H1 (cell line): Measurements from ENCODE around the gene GBP5. TPM values are rescaled to one million over a fixed set of nuclear protein-coding genes. Genes with fewer than 3 reads are reported as not detected.

ENCODE experiments used
- CTCF ChIA-PET: fragments of 300-600 bp; sonication (Branson Sonifier 250); formaldehyde crosslinking; loops from one replicate; lab custom pipeline; 2021; ENCODE audit not compliant: partially characterized antibody; lab: Charles Lee
- POLR2A ChIA-PET: fragments of 300-600 bp; sonication (Branson Sonifier 250); formaldehyde crosslinking; loops from one replicate; lab custom pipeline; 2021; ENCODE audit warnings: inconsistent platforms; ENCODE audit not compliant: partially characterized antibody; lab: Charles Lee
- DNase-seq, 2 experiments: peaks; one replicate each; pipeline versions ENCODE4 v3.0.0 to v3.0.0-alpha.2; 2010 to 2022; ENCODE audit warnings: low spot score in 2 of 2, low read depth in 1 of 2, mixed read lengths in 1 of 2
- FAIRE-seq: peaks from 2 replicates; lab custom pipeline; 2011; peaks lifted over from hg19 to GRCh38; lab: Jason Lieb, UNC
- H2AFZ ChIP-seq: 2 replicates; pipeline ENCODE4 v1.8.1; 2012; ENCODE audit warnings: low read length, inconsistent platforms
- H2AK5ac ChIP-seq: 2 replicates; pipeline ENCODE4 v1.6.1; 2013; ENCODE audit warnings: low read depth, low read length
- H2BK120ac ChIP-seq: replicated peaks from 2 replicates; pipeline ENCODE3; 2013; ENCODE audit warnings: low read depth, low read length, inconsistent platforms
- H2BK12ac ChIP-seq: 2 replicates; pipeline ENCODE4 v1.6.1; 2013; ENCODE audit warnings: low read depth, low read length
- H2BK15ac ChIP-seq: 2 replicates; pipeline ENCODE4 v1.6.1; 2013; ENCODE audit warnings: low read length
- H2BK20ac ChIP-seq: 2 replicates; pipeline ENCODE4 v1.6.1; 2013; ENCODE audit warnings: low read length
- H2BK5ac ChIP-seq: 2 replicates; pipeline ENCODE4 v1.6.1; 2013; ENCODE audit warnings: low read depth, low read length
- H3K14ac ChIP-seq: 2 replicates; pipeline ENCODE4 v1.6.1; 2013; ENCODE audit warnings: inconsistent platforms; ENCODE audit not compliant: insufficient read length
- H3K18ac ChIP-seq: 2 replicates; pipeline ENCODE4 v1.6.1; 2013; ENCODE audit warnings: low read length; ENCODE audit errors: extremely low read depth
- H3K23ac ChIP-seq: 2 replicates; pipeline ENCODE4 v1.6.1; 2013; ENCODE audit warnings: inconsistent platforms; ENCODE audit not compliant: insufficient read length
- H3K23me2 ChIP-seq: 2 replicates; pipeline ENCODE4 v1.6.1; 2013; ENCODE audit warnings: low read depth, low read length
- H3K27ac ChIP-seq: 2 replicates; pipeline ENCODE4 v1.6.1; 2011; ENCODE audit warnings: low read depth, low read length, inconsistent platforms
- H3K27me3 ChIP-seq, 4 experiments: replicated peaks in 1 of 4; 1 replicate in 1 of 4; 2 replicates in 3 of 4; pipeline versions ENCODE4 v1.6.1 to v1.8.1; 2011 to 2013; ENCODE audit warnings: low read length in 3 of 4, mild to moderate bottlenecking in 3 of 4, inconsistent platforms in 2 of 4, mixed read lengths in 2 of 4, moderate library complexity in 1 of 4; ENCODE audit not compliant: control insufficient read depth in 3 of 4, insufficient read depth in 3 of 4; ENCODE audit errors: extremely low read depth in 1 of 4
- H3K36me3 ChIP-seq, 4 experiments: 2 replicates each; pipeline versions ENCODE4 v1.6.1 to v1.8.1; 2011 to 2013; ENCODE audit warnings: mild to moderate bottlenecking in 4 of 4, low read length in 3 of 4, moderate library complexity in 2 of 4, control low read depth in 1 of 4, inconsistent platforms in 1 of 4; ENCODE audit not compliant: insufficient read depth in 4 of 4, control insufficient read depth in 2 of 4
- H3K4ac ChIP-seq: replicated peaks from 2 replicates; pipeline ENCODE3; 2013; ENCODE audit warnings: low read length, low read depth, mixed read lengths, inconsistent platforms; ENCODE audit not compliant: insufficient read length
- H3K4me1 ChIP-seq, 4 experiments: replicated peaks in 1 of 4; 1 replicate in 1 of 4; 2 replicates in 3 of 4; pipeline versions ENCODE4 v1.6.1 to v1.8.1; 2011 to 2013; ENCODE audit warnings: low read length in 3 of 4, inconsistent platforms in 2 of 4, mixed read lengths in 1 of 4; ENCODE audit not compliant: insufficient read depth in 4 of 4, control insufficient read depth in 3 of 4
- H3K4me2 ChIP-seq, 2 experiments: 2 replicates each; pipeline versions ENCODE4 v1.6.1 to v1.8.1; 2011 to 2013; ENCODE audit warnings: low read depth in 2 of 2, low read length in 2 of 2, control low read depth in 1 of 2, inconsistent platforms in 1 of 2, mild to moderate bottlenecking in 1 of 2; ENCODE audit not compliant: insufficient read depth in 1 of 2
- H3K4me3 ChIP-seq, 4 experiments: fragments of 200-600, 300-600 bp in 1 of 4; sonication (generic), shearing (Covaris generic), sonication (Bioruptor Twin) in 1 of 4; 2 replicates each; pipeline versions ENCODE4 v1.5.1 to v1.8.1; 2011 to 2016; ENCODE audit warnings: low read length in 4 of 4, low read depth in 3 of 4, control low read depth in 2 of 4, inconsistent platforms in 2 of 4, mild to moderate bottlenecking in 2 of 4, mixed read lengths in 1 of 4, moderate library complexity in 1 of 4; ENCODE audit not compliant: insufficient read depth in 2 of 4; ENCODE audit errors: extremely low read depth in 1 of 4
- H3K56ac ChIP-seq: replicated peaks from 2 replicates; pipeline ENCODE3; 2013; ENCODE audit warnings: low read depth, mild to moderate bottlenecking, mixed read lengths, low read length, inconsistent platforms; ENCODE audit not compliant: insufficient read length
- H3K79me1 ChIP-seq: 2 replicates; pipeline ENCODE4 v1.6.1; 2013; ENCODE audit warnings: low read depth, low read length, control low read depth
- H3K79me2 ChIP-seq, 2 experiments: 2 replicates each; pipeline versions ENCODE4 v1.6.1 to v1.8.1; 2012 to 2013; ENCODE audit warnings: low read length in 2 of 2, mild to moderate bottlenecking in 2 of 2, inconsistent platforms in 1 of 2; ENCODE audit not compliant: insufficient read depth in 2 of 2, control insufficient read depth in 1 of 2
- H3K9ac ChIP-seq, 4 experiments: replicated peaks in 1 of 4; 1 replicate in 1 of 4; 2 replicates in 3 of 4; pipeline versions ENCODE4 v1.6.1 to v1.8.1; 2011 to 2013; ENCODE audit warnings: low read depth in 3 of 4, low read length in 3 of 4, control low read depth in 2 of 4, mild to moderate bottlenecking in 2 of 4, moderate library complexity in 2 of 4, inconsistent platforms in 1 of 4; ENCODE audit errors: extremely low read depth in 1 of 4
- H3K9me3 ChIP-seq, 2 experiments: 2 replicates each; pipeline versions ENCODE4 v1.6.1 to v1.8.1; 2012 to 2013; ENCODE audit warnings: mild to moderate bottlenecking in 2 of 2, moderate library complexity in 2 of 2, control low read depth in 1 of 2, inconsistent platforms in 1 of 2, low read depth in 1 of 2, low read length in 1 of 2, mixed read lengths in 1 of 2; ENCODE audit not compliant: insufficient read depth in 2 of 2
- H4K20me1 ChIP-seq, 2 experiments: replicated peaks in 1 of 2; 2 replicates each; pipeline versions ENCODE3 to v1.8.1; 2011 to 2013; ENCODE audit warnings: inconsistent platforms in 2 of 2, low read length in 2 of 2, mild to moderate bottlenecking in 1 of 2; ENCODE audit not compliant: insufficient read depth in 2 of 2, control insufficient read depth in 1 of 2
- H4K5ac ChIP-seq: 2 replicates; pipeline ENCODE4 v1.6.1; 2013; ENCODE audit warnings: low read length, low read depth, mixed read lengths, inconsistent platforms; ENCODE audit not compliant: insufficient read length
- H4K8ac ChIP-seq: 2 replicates; pipeline ENCODE4 v1.8.0; 2013; ENCODE audit warnings: mild to moderate bottlenecking, moderate library complexity, low read length, inconsistent platforms; ENCODE audit not compliant: insufficient read depth; ENCODE audit errors: extremely low read depth
- H4K91ac ChIP-seq: replicated peaks from 2 replicates; pipeline ENCODE3; 2013; ENCODE audit warnings: low read length, mixed read lengths, inconsistent platforms; ENCODE audit not compliant: insufficient read length
- CREB1 ChIP-seq: IDR thresholded peaks from 2 replicates; pipeline ENCODE4 v1.6.1; 2012; ENCODE audit warnings: inconsistent platforms
- EGR1 ChIP-seq: IDR thresholded peaks from 2 replicates; pipeline ENCODE4 v1.6.1; 2011; ENCODE audit warnings: low read depth, low read length, borderline replicate concordance
- EZH2 ChIP-seq: fragments of 200-600 bp; sonication (generic); IDR thresholded peaks from 2 replicates; pipeline ENCODE4 v1.7.1; 2012; ENCODE audit warnings: low read depth, mild to moderate bottlenecking, moderate library complexity, low read length, inconsistent platforms; ENCODE audit not compliant: severe bottlenecking
- RAD21 ChIP-seq, 2 experiments: IDR thresholded peaks in 1 of 2; conservative IDR thresholded peaks in 1 of 2; 2 replicates each; pipeline ENCODE4 v1.6.1; 2011; ENCODE audit warnings: low read depth in 2 of 2, low read length in 2 of 2, improper control_type of control experiment in 1 of 2, inconsistent platforms in 1 of 2, mild to moderate bottlenecking in 1 of 2, moderate library complexity in 1 of 2
- SP1 ChIP-seq: IDR thresholded peaks from 2 replicates; pipeline ENCODE4 v1.6.1; 2011; ENCODE audit warnings: low read depth, low read length
- SRF ChIP-seq: IDR thresholded peaks from 2 replicates; pipeline ENCODE4 v1.6.1; 2011; ENCODE audit warnings: mild to moderate bottlenecking, low read depth, low read length, moderate library complexity
- WGBS, 2 experiments: shearing (Covaris generic) in 1 of 2; methylation state at CpG; one replicate each; pipeline versions ENCODE4 v1.1.6 to v1.1.7; 2013 to 2015; ENCODE audit warnings: low lambda C conversion rate in 2 of 2, mixed read lengths in 2 of 2, inconsistent platforms in 1 of 2, low coverage in 1 of 2, missing lambda C conversion rate in 1 of 2; ENCODE audit not compliant: insufficient replicate concordance in 2 of 2, insufficient coverage in 1 of 2, insufficient read length in 1 of 2; ENCODE audit errors: extremely low coverage in 1 of 2, missing lambda C conversion rate in 1 of 2; 5-methylcytosine and 5-hydroxymethylcytosine counted together
- polyA plus RNA-seq, 7 experiments: library from polyadenylated mRNA; depleted of rRNA in 3 of 7; stranded (reverse) in 5 of 7; unstranded in 2 of 7; fragments of >200 nt in 5 of 7; fragments of 200-250 nt in 2 of 7; gene quantifications; 1 replicate in 5 of 7; 2 replicates in 1 of 7; 4 replicates in 1 of 7; pipeline versions ENCODE4 v1.2.1 to v1.2.3, GENCODE V29; 2011 to 2013; ENCODE audit warnings: missing spikeins in 2 of 7, mixed read lengths in 2 of 7
- total RNA-seq: library from RNA; stranded (reverse); fragmentation: NEBNext Ultra II Directional; extraction: Animal tissue kit (Norgen Biotek cat#: 25700); gene quantifications from 2 replicates; pipeline ENCODE4 v1.2.1, GENCODE V29; 2021
- TF ChIP-seq, protein P1 (sequence below): IDR thresholded peaks from 2 replicates; pipeline ENCODE4 v1.6.1; 2012; ENCODE audit warnings: inconsistent platforms

Gene GBP5
- total and polyA plus RNA-seq, 2 of the 8 experiments (the other 6 are each of a cell fraction or from before 2014, with no cell fraction given): not detected

DNA sequence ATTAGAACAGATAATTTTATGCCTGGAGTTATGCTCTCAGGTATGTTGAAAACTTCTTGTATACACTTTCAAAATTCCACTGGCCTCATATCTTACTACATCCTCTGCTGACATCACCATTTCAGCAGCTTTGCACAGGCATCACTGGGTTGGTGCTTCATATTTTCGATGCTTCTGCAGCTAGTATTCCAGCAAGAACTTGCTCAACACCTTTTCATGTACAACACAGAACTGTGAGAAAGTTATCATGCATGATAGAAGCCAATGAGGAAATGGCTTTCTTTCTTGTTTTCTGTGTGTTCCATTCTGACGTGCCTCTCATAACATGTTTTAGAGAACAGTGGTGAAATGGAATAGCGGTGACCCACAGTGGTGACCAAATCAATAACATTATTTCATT lies 5.1 kb upstream of the GBP5 start:
- H3K9me3 ChIP-seq: peaks cover 0 to 6% of the 10 kb centered on the region in 2 experiments; a peak in 1 of 4 replicates
- H3K56ac ChIP-seq: no peak overlapping the region
- H3K23me2 ChIP-seq: no peaks in the 10 kb centered on the region
- no peak overlapping the region for H2AFZ ChIP-seq
- H3K36me3 ChIP-seq: no peaks in the 10 kb centered on the region
- WGBS, 2 experiments: 83% methylated on average over 3 of the region's 3 CpGs; no CpG with 5 or more reads in 1 of the 2 experiments
- no peak overlapping the region for H3K4me3 ChIP-seq
- DNase-seq (no peak), FAIRE-seq (no peak)
- no peak for TF ChIP-seq CREB1
- peak in 1 of 2 experiments; percentile 21; a peak in 1 of 4 replicates for TF ChIP-seq RAD21 (IDR thresholded peaks at IDR 0.05 in 1 of 2, conservative IDR thresholded peaks at IDR 0.05 in 1 of 2; ENCODE audit: low read depth in 2 of 2, low read length in 2 of 2)
- TF ChIP-seq EZH2: no peak
- TF ChIP-seq SP1: no peak
- TF ChIP-seq SRF: no peak
- TF ChIP-seq EGR1: no peak
- TF ChIP-seq, protein P1, sequence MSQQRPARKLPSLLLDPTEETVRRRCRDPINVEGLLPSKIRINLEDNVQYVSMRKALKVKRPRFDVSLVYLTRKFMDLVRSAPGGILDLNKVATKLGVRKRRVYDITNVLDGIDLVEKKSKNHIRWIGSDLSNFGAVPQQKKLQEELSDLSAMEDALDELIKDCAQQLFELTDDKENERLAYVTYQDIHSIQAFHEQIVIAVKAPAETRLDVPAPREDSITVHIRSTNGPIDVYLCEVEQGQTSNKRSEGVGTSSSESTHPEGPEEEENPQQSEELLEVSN: no peak
- no peaks in the 10 kb centered on the region for H3K79me2 ChIP-seq
- no peak overlapping the region for H3K4ac ChIP-seq
- no peak overlapping the region for H4K8ac ChIP-seq
- H4K20me1 ChIP-seq: no peaks in the 10 kb centered on the region
- no peak overlapping the region for H2AK5ac ChIP-seq
- H3K14ac ChIP-seq: no peak overlapping the region
- ChIA-PET POLR2A (no interaction called here), CTCF (no interaction called here)
- H4K91ac ChIP-seq: no peak overlapping the region
- H3K79me1 ChIP-seq: no peaks in the 10 kb centered on the region
- no peak overlapping the region for H3K23ac ChIP-seq
- H2BK15ac ChIP-seq: no peak overlapping the region
- no peak overlapping the region for H3K9ac ChIP-seq
- no peak overlapping the region for H4K5ac ChIP-seq
- no peak overlapping the region for H3K4me2 ChIP-seq
- no peak overlapping the region for H2BK120ac ChIP-seq
- no peak overlapping the region for H2BK20ac ChIP-seq
- H2BK5ac ChIP-seq: no peak overlapping the region
- H3K27ac ChIP-seq: no peak overlapping the region
- no peak overlapping the region for H2BK12ac ChIP-seq
- H3K18ac ChIP-seq: no peak overlapping the region
- H3K4me1 ChIP-seq: no peaks in the 10 kb centered on the region
- H3K27me3 ChIP-seq: peaks cover 0 to 1% (median 0%) of the 10 kb centered on the region in 4 experiments; a peak in 1 of 7 replicates
